ENCODE data around the gene POF1B.
A peak's percentile ranks its signal among the peaks of the same experiment; 100 is the strongest.
"Not testable (repeated sequence)": the region's sequence is repeated elsewhere in the genome, so short reads cannot be mapped to it uniquely, and the experiment has no call there.

Gene POF1B

GRCh38 chrX:85379174-85379907, at the start of gene POF1B:
TSS of gene POF1B (minus strand) at chrX:85379665. CDS start at chrX:85379454, 211 bp downstream.
- no peak for DNase-seq

GRCh38 chrX:85429066-85429465, 49.6 kb upstream of the POF1B start:
- no peak for DNase-seq

- DNase-seq = no peak
These were observed 39.8 kb upstream of the POF1B start for GRCh38 chrX:85419293-85419692.

GRCh38 chrX:85391878-85392238, 12.4 kb upstream of the POF1B start:
- no peak for DNase-seq

GRCh38 chrX:85391185-85391877, 11.9 kb upstream of the POF1B start:
- DNase-seq = no peak

- no peak for DNase-seq
These were observed 2.1 kb upstream of the POF1B start for GRCh38 chrX:85381602-85382001.

- DNase-seq = no peak
These were observed 1.0 kb downstream of the POF1B start for GRCh38 chrX:85378461-85378860.

- no peak for DNase-seq
These were observed 4.1 kb downstream of the POF1B start for GRCh38 chrX:85375333-85375738.

- no peak for DNase-seq
These were observed 14.0 kb downstream of the POF1B start for GRCh38 chrX:85365370-85365995.

- no peak for DNase-seq
These were observed 20.4 kb downstream of the POF1B start for GRCh38 chrX:85359051-85359450.

- no peak for DNase-seq
These were observed 33.9 kb downstream of the POF1B start for GRCh38 chrX:85345523-85345922.

GRCh38 chrX:85327060-85327333, 52.5 kb downstream of the POF1B start:
- no peak for DNase-seq

- no peak for DNase-seq
These were observed 53.0 kb downstream of the POF1B start for GRCh38 chrX:85326234-85327059.

- not testable (repeated sequence) for DNase-seq
These were observed 68.1 kb downstream of the POF1B start for GRCh38 chrX:85311348-85311747.

- DNase-seq = no peak
These were observed 69.7 kb downstream of the POF1B start for GRCh38 chrX:85309717-85310116.

GRCh38 chrX:85303544-85303943, 75.9 kb downstream of the POF1B start:
- no peak for DNase-seq

- DNase-seq = no peak
These were observed 90.3 kb downstream of the POF1B start for GRCh38 chrX:85288992-85289723.

- DNase-seq = not testable (repeated sequence)
These were observed 94.2 kb downstream of the POF1B start for GRCh38 chrX:85285286-85285685.

- DNase-seq = no peak
These were observed 134.8 kb downstream of the POF1B start for GRCh38 chrX:85244450-85245211.

GRCh38 chrX:85243761-85244449, 135.6 kb downstream of the POF1B start, which contains the start of the genes SATL1 and ZNF711:
TSS of gene SATL1 (minus strand) at chrX:85243779. CDS start at chrX:85108968, 134,811 bp downstream.
TSS of gene ZNF711 (plus strand) at chrX:85243991. CDS start at chrX:85247573, 3,582 bp downstream.
- DNase-seq = peak; percentile 8

- no peak for DNase-seq
These were observed 136.3 kb downstream of the POF1B start for GRCh38 chrX:85243155-85243554.
